Chondrocyte (in vitro differentiated cells): ENCODE data around the gene DKK3. TPM values are rescaled to one million over a fixed set of nuclear protein-coding genes. Genes with fewer than 3 reads are reported as not detected.

Source experiments
- DNase-seq: peaks from one replicate; pipeline ENCODE4 v3.0.0; 2021; ENCODE audit warnings: mixed read lengths, low spot score
- H3K27ac Mint-ChIP-seq: one replicate; pipeline ENCODE4 v1.8.0; 2021; ENCODE audit warnings: mild to moderate bottlenecking, moderate library complexity, mixed read lengths; ENCODE audit not compliant: unreplicated experiment
- H3K27me3 Mint-ChIP-seq: 2 replicates; pipeline ENCODE4 v1.8.0; 2021; ENCODE audit warnings: low read depth, mixed read lengths
- H3K36me3 Mint-ChIP-seq: 2 replicates; pipeline ENCODE4 v1.8.0; 2021; ENCODE audit warnings: low read depth, mixed read lengths
- H3K4me1 Mint-ChIP-seq: 2 replicates; pipeline ENCODE4 v1.8.0; 2021; ENCODE audit warnings: low read depth, mild to moderate bottlenecking, mixed read lengths
- H3K4me3 Mint-ChIP-seq: one replicate; pipeline ENCODE4 v1.8.0; 2021; ENCODE audit warnings: mild to moderate bottlenecking, moderate library complexity, mixed read lengths; ENCODE audit not compliant: unreplicated experiment
- H3K9me3 Mint-ChIP-seq: 2 replicates; pipeline ENCODE4 v1.8.0; 2021; ENCODE audit warnings: low read depth, mixed read lengths
- total RNA-seq: library from RNA; stranded (reverse); gene quantifications from 3 replicates; pipeline ENCODE4 v1.2.1, GENCODE V29; 2021
- TF ChIP-seq, protein P1 (sequence below): fragments of 200-600 bp; sonication (generic); IDR thresholded peaks from 2 replicates; pipeline ENCODE4 v1.5.0; 2021; ENCODE audit warnings: antibody characterized with exemption, mild to moderate bottlenecking, moderate library complexity

The DKK3 gene
- total RNA-seq, 1 donor from 2014 or later: 575 TPM

DNA sequence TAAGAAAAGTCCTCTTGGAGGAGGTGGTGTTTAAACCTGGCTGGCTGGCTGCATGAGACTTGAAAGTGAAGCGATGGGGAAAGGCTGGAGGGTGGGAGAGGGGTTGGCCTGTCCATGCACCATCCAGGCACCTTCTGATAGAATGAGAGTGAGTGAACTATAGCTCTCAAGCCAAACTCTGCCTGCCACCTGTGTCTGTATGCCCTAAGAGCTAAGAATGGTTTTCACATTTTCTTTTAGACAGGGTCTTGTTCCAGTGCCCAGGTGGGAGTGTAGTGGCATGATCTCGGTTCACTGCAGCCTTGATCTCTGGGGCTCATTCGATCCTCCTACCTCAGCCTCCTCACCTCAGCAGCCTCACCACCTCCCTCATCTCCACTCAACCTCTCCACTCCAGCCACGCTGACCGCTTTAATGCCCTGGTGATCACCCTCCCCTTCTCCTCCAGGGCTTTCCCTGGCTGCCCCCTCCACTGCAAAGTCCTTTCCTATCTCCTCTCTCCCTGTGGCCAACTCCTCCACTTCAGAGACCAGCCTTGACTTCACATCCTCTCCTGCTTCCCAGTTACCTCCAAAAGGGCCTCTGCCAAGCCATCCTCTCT, 38.3 kb upstream of the DKK3 start:
- H3K27me3 Mint-ChIP-seq: no peaks in the 10 kb centered on the region
- H3K27ac Mint-ChIP-seq: no peak overlapping the region
- no peaks in the 10 kb centered on the region for H3K9me3 Mint-ChIP-seq
- DNase-seq: no peak
- H3K36me3 Mint-ChIP-seq: no peaks in the 10 kb centered on the region
- H3K4me1 Mint-ChIP-seq: peaks cover 85% of the 10 kb centered on the region
- TF ChIP-seq, protein P1, sequence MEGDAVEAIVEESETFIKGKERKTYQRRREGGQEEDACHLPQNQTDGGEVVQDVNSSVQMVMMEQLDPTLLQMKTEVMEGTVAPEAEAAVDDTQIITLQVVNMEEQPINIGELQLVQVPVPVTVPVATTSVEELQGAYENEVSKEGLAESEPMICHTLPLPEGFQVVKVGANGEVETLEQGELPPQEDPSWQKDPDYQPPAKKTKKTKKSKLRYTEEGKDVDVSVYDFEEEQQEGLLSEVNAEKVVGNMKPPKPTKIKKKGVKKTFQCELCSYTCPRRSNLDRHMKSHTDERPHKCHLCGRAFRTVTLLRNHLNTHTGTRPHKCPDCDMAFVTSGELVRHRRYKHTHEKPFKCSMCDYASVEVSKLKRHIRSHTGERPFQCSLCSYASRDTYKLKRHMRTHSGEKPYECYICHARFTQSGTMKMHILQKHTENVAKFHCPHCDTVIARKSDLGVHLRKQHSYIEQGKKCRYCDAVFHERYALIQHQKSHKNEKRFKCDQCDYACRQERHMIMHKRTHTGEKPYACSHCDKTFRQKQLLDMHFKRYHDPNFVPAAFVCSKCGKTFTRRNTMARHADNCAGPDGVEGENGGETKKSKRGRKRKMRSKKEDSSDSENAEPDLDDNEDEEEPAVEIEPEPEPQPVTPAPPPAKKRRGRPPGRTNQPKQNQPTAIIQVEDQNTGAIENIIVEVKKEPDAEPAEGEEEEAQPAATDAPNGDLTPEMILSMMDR: no peak
- no peak overlapping the region for H3K4me3 Mint-ChIP-seq

DNA sequence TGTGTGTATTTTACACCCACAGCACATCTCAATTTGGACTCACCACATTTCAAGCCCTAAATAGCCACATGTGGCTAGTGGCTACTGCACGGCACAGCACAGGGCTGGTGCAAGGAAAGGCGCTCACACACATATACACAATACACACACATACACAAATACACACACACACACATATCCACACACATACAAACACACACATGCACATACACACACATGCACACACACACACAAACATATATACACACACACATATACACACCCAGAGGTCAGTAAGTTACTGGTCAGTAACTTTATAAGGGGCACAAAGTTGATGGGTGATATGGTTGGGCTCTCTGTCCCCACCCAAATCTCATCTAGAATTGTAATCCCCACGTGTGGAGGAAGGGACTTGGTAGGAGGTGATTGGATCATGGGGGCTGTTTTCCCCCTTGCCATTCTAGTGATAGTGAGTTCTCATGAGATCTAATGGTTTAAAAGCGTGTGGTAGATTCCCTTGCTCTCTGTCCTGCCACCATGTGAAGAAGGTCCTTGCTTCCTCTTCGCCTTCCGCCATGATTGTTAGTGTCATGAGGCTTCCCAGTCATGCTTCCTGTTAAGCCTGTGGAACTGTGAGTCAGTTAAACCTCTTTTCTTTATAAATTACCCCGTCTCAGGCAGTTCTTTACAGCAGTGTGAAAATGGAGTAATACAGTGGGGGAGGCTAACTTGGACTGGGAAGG, 37.6 kb upstream of the DKK3 start:
- Mint-ChIP-seq H3K27ac (no peak overlapping the region), H3K36me3 (no peaks in the 10 kb centered on the region), H3K4me3 (no peak overlapping the region), H3K4me1 (peaks cover 87% of the 10 kb centered on the region), H3K9me3 (no peaks in the 10 kb centered on the region), H3K27me3 (no peaks in the 10 kb centered on the region)
- no peak for DNase-seq
- TF ChIP-seq, protein P1: no peak

DNA sequence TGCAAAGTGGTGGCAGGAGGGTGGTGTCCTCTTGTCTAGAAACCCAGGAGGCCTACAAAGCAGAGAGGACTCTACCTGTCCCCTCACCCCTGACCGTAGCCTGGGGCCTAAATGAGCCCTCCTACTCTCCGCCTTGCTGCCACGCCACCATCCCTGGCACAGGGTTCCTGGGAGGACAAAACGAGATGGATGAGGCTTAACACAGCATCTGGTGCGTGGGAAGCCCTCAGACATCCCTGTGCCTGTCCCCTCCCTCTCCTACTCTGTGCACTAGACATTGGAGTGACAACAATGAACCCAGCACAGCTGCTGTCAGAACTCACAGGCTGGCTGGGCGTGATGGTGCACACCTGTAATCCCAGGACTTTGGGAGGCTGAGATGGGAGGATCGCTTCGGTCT, 36.4 kb upstream of the DKK3 start:
- H3K27ac Mint-ChIP-seq: peak overlapping the region; percentile 92
- H3K27me3 Mint-ChIP-seq: no peaks in the 10 kb centered on the region
- H3K36me3 Mint-ChIP-seq: no peaks in the 10 kb centered on the region
- no peaks in the 10 kb centered on the region for H3K9me3 Mint-ChIP-seq
- no peak for DNase-seq
- H3K4me1 Mint-ChIP-seq: peaks cover 74% of the 10 kb centered on the region
- H3K4me3 Mint-ChIP-seq: peak overlapping the region; percentile 59
- TF ChIP-seq, protein P1: no peak

DNA sequence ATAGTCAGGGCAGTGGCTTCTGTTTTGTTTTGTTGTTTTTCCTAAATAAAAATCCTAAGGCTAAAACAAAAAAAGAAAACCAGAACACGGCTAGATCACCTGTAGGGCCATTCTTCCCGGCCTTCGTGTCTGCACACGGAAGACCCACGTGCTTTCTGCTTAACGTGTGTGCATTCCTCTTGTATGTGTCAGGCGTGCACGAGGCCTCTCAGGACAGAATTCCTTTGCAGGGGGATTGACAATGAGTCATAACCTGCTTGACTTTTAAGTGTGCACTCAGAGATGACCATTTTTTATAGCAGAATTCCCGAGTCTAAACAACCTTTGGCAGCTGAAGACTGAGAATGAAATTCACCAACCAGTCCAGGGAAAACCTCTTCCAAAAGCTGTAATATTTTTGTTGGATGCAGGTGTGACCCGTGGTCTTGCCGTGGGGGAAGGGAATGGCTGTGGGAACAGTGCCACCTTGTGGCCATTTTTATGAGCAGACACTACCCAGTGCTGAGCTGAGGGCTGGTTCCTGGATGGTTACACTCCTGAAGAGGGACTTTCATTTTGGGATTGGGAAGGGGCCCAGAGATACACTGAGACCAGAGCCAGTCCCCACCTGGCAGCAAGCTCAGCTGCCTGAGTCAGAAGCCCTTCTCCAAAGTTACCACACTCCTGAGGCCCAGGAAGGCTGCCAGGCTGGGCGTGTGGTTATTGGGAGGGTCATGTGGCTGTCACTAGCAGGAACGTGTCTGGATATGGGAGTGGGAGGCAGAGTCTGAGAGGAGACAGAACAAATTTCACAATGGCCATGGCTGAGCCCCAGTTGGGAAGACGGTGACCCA, 35.7 kb upstream of the DKK3 start:
- DNase-seq: no peak
- peaks cover 68% of the 10 kb centered on the region for H3K4me1 Mint-ChIP-seq

More for the DNA sequence above, 35.7 kb upstream of the DKK3 start:
- TF ChIP-seq, protein P1: peak; percentile 100
- Mint-ChIP-seq H3K27me3 (no peaks in the 10 kb centered on the region), H3K4me3 (peak overlapping the region; percentile 59), H3K27ac (peak overlapping the region; percentile 92), H3K36me3 (no peaks in the 10 kb centered on the region), H3K9me3 (no peaks in the 10 kb centered on the region)
